Measurements from ENCODE around the gene CDH6. TPM values are rescaled to one million over a fixed set of nuclear protein-coding genes. Genes with fewer than 3 reads are reported as not detected.

Gene CDH6
- total RNA-seq, 1 experiment from 2014 or later: 5.3 TPM

DNA sequence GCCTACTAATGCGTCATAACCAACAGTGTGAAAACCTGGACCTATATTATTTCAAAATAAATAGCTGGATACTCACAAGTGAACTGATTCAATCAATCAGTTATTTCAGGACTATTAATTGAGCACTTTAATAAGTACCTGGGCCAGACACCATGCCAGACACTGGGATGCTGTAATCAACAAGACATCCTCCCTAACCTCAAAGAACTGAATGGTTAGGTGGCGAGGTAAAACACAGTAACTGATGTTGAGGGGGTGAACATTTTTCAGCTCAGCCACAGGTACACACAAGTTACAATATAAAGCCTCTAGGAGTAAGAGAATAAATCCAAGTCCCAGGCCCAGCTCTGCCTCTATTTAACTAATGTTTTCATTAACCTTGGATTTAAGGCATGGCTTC, 24.0 kb downstream of the CDH6 start:
- H3K36me3 ChIP-seq (replicated peaks; ENCODE audit: control insufficient read depth, insufficient read depth, low read length): no peaks in the 10 kb centered on the region
- no peak overlapping the region for H3K4me3 ChIP-seq (ENCODE audit: insufficient read depth, low read depth, low read length)
- no peaks in the 10 kb centered on the region for H3K27me3 ChIP-seq (ENCODE audit: control insufficient read depth, insufficient read depth, low read length)
- DNase-seq: no peak

DNA sequence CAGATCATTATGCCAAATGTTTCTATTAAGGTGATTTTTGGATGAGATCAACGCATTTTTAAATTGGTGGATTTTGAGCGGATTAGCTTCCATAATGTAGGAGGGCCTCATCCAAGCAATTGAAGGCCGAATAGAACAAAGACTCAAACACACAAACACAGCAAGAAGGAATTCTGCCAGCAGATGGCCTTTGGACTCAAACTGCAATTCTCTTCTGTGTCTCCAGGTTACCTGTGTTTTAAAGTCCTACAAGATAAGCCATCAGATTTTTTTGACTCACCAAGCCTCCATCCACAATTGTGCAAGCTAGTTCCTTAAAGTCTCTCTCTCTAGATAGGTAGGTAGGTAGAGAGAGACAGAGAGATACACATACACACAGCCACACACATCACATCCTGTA, 25.5 kb downstream of the CDH6 start:
- H3K36me3 ChIP-seq (replicated peaks; ENCODE audit: control insufficient read depth, insufficient read depth, low read length): no peaks in the 10 kb centered on the region

DNA sequence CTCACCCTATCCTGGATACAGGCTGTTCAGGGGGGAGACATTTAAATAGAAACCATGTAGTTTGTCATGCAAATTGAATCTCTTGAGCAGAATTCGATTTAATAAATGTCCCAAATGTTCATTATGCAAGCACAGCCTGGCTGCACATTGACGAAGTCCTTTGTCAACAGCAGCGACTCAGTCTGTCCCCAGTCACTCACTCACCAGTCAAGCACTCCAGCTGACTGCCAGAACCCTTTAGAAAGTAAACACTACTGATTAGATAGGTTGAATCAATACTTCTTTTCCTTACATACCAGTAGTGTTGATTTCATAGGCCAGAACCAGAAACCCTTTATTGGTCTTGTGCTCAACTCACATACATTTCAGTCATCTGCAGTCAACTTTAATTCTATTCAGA, 27.5 kb downstream of the CDH6 start:
- Histone ChIP-seq H3K4me3 (ENCODE audit: insufficient read depth, low read depth, low read length) (no peak overlapping the region), H3K36me3 (replicated peaks; ENCODE audit: control insufficient read depth, insufficient read depth, low read length) (no peaks in the 10 kb centered on the region), H3K27me3 (ENCODE audit: control insufficient read depth, insufficient read depth, low read length) (no peaks in the 10 kb centered on the region)
- no peak for DNase-seq

More for the DNA sequence above, 25.5 kb downstream of the CDH6 start:
- no peaks in the 10 kb centered on the region for H3K27me3 ChIP-seq (ENCODE audit: control insufficient read depth, insufficient read depth, low read length)
- no peak for DNase-seq
- H3K4me3 ChIP-seq (ENCODE audit: insufficient read depth, low read depth, low read length): no peak overlapping the region

DNA sequence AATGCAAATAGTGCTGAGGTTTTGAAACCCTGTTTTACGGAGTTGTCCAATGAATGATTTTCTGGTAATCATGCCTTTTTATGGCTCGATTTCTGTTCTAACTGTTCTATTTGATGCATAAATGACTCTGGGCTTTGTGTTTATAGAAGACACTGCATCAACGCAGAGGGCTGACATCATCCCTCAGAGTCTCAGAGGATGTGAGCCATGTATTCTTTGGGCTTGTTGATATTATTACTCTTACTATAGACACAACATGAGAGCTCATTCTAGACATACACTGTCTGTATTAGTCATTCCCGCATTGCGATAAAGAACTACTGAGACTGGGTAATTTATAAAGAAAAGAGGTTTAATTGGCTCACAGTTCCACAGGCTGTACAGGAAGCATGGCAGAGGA, 31.6 kb downstream of the CDH6 start:
- no peak overlapping the region for H3K4me3 ChIP-seq (ENCODE audit: insufficient read depth, low read depth, low read length)
- H3K36me3 ChIP-seq (replicated peaks; ENCODE audit: control insufficient read depth, insufficient read depth, low read length): no peaks in the 10 kb centered on the region
- no peaks in the 10 kb centered on the region for H3K27me3 ChIP-seq (ENCODE audit: control insufficient read depth, insufficient read depth, low read length)
- no peak for DNase-seq

DNA sequence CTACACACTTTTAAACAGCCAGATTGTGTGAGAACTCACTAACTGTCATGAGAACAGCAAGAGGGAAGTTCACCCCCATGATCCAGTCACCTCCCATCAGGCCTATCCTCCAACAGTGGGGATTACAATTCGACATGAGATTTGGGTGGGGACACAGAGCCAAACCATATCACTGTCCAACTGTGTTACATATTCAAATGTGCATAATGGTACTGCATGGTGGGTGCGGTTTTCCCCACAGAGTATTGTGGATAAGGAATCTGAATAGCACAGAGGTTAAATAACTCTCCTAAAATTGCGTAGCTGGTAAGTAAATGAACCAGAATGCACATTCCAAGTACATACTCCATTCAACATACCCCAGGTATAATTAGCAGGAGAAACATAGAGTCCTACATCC, 32.1 kb downstream of the CDH6 start:
- H3K36me3 ChIP-seq (replicated peaks; ENCODE audit: control insufficient read depth, insufficient read depth, low read length): no peaks in the 10 kb centered on the region
- no peak for DNase-seq
- H3K27me3 ChIP-seq (ENCODE audit: control insufficient read depth, insufficient read depth, low read length): no peaks in the 10 kb centered on the region
- H3K4me3 ChIP-seq (ENCODE audit: insufficient read depth, low read depth, low read length): no peak overlapping the region

DNA sequence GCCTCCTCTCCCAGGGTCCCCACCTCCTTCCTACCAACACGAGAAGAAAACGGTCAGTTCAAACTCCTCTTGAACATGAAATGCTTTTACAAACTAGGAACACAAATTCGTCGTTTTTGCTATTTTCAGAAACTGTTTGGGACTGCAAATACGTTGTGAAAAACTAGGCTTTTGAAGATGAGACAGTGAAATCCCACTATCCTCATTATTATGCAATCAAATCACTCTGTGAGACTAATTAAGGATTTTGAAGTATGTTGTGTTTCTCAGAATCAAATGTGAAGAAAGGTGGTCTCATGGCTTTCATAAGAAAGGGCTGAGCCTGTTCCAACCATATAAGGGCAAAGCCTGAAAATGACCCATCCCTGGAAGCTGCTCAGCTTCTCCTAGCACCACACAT, 33.2 kb downstream of the CDH6 start:
- no peak for DNase-seq
- Histone ChIP-seq H3K27me3 (ENCODE audit: control insufficient read depth, insufficient read depth, low read length) (no peaks in the 10 kb centered on the region), H3K4me3 (ENCODE audit: insufficient read depth, low read depth, low read length) (no peak overlapping the region), H3K36me3 (replicated peaks; ENCODE audit: control insufficient read depth, insufficient read depth, low read length) (no peaks in the 10 kb centered on the region)

DNA sequence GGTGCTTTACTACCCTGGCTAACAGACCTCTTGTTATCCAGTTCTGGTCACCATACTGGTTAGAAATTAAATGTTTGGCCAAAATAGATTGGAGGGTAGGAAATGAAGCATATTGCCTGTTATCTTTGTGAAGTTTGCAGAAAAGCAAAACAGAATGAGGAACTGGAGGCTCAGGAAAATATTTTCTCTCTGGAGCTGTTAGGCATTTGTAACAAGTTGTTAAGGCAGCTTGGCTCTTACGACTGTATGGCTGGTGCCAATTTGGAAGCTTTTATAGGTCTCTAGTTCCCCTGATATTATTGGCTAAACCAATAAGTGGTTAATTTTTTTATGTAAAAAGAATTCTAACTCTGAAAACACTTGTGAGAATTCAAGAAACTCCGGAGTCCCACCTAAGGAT, 35.8 kb downstream of the CDH6 start:
- H3K4me3 ChIP-seq (ENCODE audit: insufficient read depth, low read depth, low read length): no peak overlapping the region
- H3K36me3 ChIP-seq (replicated peaks; ENCODE audit: control insufficient read depth, insufficient read depth, low read length): no peaks in the 10 kb centered on the region
- no peak for DNase-seq
- H3K27me3 ChIP-seq (ENCODE audit: control insufficient read depth, insufficient read depth, low read length): no peaks in the 10 kb centered on the region

DNA sequence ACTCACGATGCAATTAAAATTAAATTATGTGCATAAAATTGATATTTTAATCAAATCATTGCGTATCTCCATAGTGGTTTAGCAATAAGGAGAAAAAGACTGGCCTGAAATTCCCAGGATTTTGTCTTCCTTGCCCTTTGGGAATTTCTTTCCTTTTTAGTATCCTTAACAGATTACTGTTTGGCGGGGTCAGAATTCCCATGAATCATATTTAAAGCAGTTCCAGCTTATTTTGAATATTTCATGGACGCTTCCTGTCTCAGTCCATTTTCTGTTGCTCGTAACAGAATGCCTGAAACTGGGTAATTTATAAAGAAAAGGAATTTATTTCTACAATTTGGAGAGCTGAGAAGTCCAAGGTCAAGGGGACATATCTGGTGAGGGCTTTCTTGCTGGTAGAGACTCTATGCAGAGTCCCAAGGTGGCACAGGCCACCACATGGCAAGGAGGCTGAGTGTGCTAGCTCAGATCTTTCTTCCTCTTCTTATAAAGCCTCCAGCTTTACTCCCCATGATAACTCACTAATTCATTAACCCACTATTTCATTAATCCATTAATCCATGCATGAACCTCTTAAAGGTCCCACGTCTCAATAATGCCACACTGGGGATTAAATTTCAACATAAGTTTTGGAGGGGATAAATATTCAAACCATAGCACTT, 37.8 kb downstream of the CDH6 start:
- no peak overlapping the region for H3K4me3 ChIP-seq (ENCODE audit: insufficient read depth, low read depth, low read length)
- no peaks in the 10 kb centered on the region for H3K36me3 ChIP-seq (replicated peaks; ENCODE audit: control insufficient read depth, insufficient read depth, low read length)
- DNase-seq: no peak
- H3K27me3 ChIP-seq (ENCODE audit: control insufficient read depth, insufficient read depth, low read length): no peaks in the 10 kb centered on the region

DNA sequence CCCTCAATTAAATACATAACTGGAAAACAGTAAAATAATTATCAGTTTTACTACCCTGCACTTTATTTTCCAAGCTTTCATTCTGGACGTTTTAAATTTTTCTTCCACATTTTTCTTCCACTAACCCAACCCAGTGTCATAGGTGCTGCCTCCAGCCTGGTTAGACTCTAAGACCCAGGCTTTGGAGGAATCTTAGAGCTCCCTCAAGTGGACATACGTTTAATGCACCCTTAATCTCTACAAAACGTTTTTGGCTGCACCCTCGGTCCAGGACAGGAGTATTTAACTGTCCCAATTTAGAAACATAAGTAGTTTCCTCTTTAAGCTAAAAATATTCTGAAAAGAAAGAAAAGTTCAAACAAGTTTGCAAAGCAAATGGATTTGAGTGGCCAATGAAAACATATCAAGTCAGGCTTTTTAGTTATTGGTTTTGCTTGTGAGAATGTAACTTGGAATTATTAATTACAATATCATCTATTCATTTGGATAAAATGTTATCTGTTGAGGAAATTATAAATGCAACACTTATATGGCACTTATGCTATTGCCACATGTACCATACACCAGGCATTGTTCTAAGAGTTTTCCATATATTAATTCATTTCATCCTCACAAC, 38.9 kb downstream of the CDH6 start:
- H3K4me3 ChIP-seq (ENCODE audit: insufficient read depth, low read depth, low read length): no peak overlapping the region
- peak; percentile 43 for DNase-seq
- no peaks in the 10 kb centered on the region for H3K27me3 ChIP-seq (ENCODE audit: control insufficient read depth, insufficient read depth, low read length)
- H3K36me3 ChIP-seq (replicated peaks; ENCODE audit: control insufficient read depth, insufficient read depth, low read length): no peaks in the 10 kb centered on the region

DNA sequence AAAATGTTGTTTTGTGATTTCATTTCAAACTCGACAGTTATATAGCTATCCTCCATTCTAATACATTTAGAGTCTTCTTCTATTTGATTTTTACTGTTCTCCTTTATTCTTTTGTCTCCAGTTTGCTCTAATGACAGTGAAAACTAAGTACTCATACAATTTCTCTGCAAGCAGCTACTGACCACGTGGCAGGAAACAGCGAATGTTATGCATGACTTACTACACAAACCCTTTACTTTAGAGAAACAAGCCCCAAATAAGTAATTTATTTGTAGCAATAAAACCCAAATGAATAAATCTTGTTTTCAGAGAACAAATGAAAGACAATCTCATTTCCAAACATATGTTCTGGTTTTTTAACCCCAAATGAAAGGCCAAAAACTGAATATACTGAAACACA, 41.9 kb downstream of the CDH6 start:
- Histone ChIP-seq H3K36me3 (replicated peaks; ENCODE audit: control insufficient read depth, insufficient read depth, low read length) (no peaks in the 10 kb centered on the region), H3K4me3 (ENCODE audit: insufficient read depth, low read depth, low read length) (no peak overlapping the region)
- no peak for DNase-seq

DNA sequence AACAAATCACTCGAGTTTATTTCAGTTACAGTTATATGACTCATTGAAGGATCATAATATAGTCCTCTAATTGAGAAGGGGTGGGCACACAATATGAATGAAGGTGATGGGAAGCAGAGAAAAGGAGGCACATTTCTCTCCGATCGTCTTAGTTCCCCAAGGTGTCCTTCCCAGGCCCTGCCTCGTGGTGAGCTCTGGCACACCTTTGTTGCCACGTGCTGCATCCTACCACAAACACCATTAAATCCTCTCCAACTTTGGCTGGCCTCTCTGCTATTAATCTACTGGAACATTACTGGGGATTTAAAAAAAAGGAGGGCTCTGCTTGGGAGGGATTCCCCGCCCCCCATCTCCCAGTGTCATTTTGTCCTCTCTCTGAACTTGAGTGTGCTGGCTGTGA, 42.9 kb downstream of the CDH6 start:
- no peak overlapping the region for H3K4me3 ChIP-seq (ENCODE audit: insufficient read depth, low read depth, low read length)
- no peak for DNase-seq
- H3K36me3 ChIP-seq (replicated peaks; ENCODE audit: control insufficient read depth, insufficient read depth, low read length): no peaks in the 10 kb centered on the region
- no peaks in the 10 kb centered on the region for H3K27me3 ChIP-seq (ENCODE audit: control insufficient read depth, insufficient read depth, low read length)

More for the DNA sequence above, 41.9 kb downstream of the CDH6 start:
- no peaks in the 10 kb centered on the region for H3K27me3 ChIP-seq (ENCODE audit: control insufficient read depth, insufficient read depth, low read length)

DNA sequence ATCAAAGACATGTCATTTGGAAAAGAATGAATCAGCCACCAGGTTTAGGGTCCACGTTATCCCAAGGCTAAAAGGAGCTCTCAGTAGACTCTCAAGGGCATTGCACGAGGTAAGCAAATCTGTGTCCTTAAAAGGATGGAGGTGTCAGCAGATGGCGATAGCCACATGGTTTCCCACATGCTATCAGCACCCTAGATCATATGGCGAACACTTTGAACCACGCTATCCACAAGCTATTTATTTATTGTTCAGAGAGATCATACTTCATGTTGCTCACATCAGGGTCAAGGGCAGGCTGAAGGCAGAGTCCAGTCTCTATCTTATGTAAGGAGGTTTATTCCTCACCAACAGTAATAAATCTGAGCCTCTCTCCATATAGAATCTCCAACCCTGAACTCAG, 43.7 kb downstream of the CDH6 start:
- DNase-seq: no peak
- Histone ChIP-seq H3K36me3 (replicated peaks; ENCODE audit: control insufficient read depth, insufficient read depth, low read length) (no peaks in the 10 kb centered on the region), H3K27me3 (ENCODE audit: control insufficient read depth, insufficient read depth, low read length) (no peaks in the 10 kb centered on the region), H3K4me3 (ENCODE audit: insufficient read depth, low read depth, low read length) (no peak overlapping the region)

DNA sequence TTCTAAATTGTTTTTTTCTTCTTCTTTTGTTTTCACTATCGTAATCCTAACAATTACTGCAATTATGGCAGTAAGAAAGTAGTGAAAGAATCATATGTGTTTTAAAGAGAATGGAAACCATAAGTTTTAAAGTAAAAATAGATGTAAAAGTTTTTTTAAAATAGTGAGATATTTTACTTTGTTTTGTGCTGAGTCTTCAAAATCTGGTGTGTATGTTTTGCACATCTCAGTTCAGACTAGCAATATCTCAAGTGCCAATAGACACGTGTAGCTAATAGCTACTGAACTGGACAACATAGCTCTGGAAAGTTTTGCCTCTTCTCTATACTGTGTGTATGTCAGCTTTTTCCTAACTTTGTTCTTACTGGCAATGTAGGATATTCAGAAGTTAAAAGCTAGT, 45.0 kb downstream of the CDH6 start:
- no peak overlapping the region for H3K4me3 ChIP-seq (ENCODE audit: insufficient read depth, low read depth, low read length)
- H3K27me3 ChIP-seq (ENCODE audit: control insufficient read depth, insufficient read depth, low read length): no peaks in the 10 kb centered on the region
- no peaks in the 10 kb centered on the region for H3K36me3 ChIP-seq (replicated peaks; ENCODE audit: control insufficient read depth, insufficient read depth, low read length)
- no peak for DNase-seq

DNA sequence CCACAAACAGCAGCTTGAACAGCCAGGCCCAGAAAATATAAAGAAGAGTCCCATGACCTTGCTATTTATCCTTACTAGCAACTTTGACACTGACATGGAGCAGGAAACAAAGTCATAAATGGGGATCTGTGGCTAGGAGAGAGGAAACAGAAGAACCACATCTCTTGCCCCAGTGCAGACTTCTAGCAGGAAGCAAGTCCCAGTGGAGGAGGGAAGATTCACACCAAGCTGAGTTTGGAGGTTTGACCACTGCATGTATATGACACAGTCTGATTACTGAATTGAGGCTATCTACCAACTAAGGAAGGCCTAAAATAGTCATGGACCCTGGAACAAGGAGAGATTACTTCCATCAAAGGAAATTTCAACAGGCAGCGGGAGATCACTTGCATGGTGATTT, 51.4 kb downstream of the CDH6 start:
- Histone ChIP-seq H3K27me3 (ENCODE audit: control insufficient read depth, insufficient read depth, low read length) (no peaks in the 10 kb centered on the region), H3K4me3 (ENCODE audit: insufficient read depth, low read depth, low read length) (no peak overlapping the region), H3K36me3 (replicated peaks; ENCODE audit: control insufficient read depth, insufficient read depth, low read length) (no peaks in the 10 kb centered on the region)
- DNase-seq: no peak

DNA sequence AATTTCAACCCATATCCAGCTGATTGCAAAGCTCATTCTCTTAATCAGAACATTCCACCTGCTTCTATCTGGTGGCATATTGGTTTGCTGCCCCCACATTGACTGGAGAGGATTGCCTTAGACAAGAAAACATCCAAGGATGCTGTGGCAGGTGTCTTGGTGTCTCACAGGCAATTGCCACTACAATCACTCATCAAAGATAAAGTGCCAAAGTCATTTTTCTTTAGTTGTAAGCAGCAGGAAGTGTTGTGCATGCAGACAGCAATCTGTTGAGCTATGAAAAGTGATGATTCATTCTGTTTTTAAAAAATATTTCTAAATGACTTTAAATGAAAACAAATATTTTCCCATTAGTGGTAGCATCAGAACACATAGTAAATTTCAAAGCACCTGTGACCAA, 53.9 kb downstream of the CDH6 start:
- no peaks in the 10 kb centered on the region for H3K27me3 ChIP-seq (ENCODE audit: control insufficient read depth, insufficient read depth, low read length)
- DNase-seq: no peak
- H3K4me3 ChIP-seq (ENCODE audit: insufficient read depth, low read depth, low read length): no peak overlapping the region
- no peaks in the 10 kb centered on the region for H3K36me3 ChIP-seq (replicated peaks; ENCODE audit: control insufficient read depth, insufficient read depth, low read length)

DNA sequence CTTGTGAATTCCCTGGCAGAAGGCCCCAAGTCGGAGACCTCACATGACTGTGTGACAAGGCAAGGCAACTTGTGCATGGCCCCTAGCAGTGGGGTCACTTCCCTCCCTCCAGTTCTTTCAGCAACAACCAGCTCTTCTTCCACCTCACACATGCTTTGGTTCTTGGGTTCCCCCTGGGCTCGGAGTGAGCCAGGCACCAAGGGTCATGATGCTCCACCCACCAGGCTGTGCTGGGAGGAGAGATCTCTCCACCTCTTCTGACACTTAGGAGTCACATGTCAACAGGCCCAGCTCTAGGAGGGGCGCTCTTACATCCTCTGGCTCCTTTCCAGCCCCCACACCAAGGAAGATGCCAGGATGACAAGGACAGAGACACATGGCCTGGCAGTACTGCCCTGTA, 56.7 kb downstream of the CDH6 start:
- no peak for DNase-seq
- no peak overlapping the region for H3K4me3 ChIP-seq (ENCODE audit: insufficient read depth, low read depth, low read length)
- no peaks in the 10 kb centered on the region for H3K27me3 ChIP-seq (ENCODE audit: control insufficient read depth, insufficient read depth, low read length)
- H3K36me3 ChIP-seq (replicated peaks; ENCODE audit: control insufficient read depth, insufficient read depth, low read length): no peaks in the 10 kb centered on the region
